PC-3 (cell line): ENCODE results near the gene CYTH1.

Source experiments
- CTCF ChIP-seq: fragments of 300-600 bp; sonication (generic); conservative IDR thresholded peaks from 2 replicates; pipeline ENCODE4 v1.5.1; 2017; ENCODE audit warnings: antibody characterized with exemption, low read depth, mild to moderate bottlenecking, low read length
- EZH2 ChIP-seq: fragments of 300-600 bp; sonication (generic); IDR thresholded peaks from one replicate; pipeline ENCODE4 v1.6.1; 2017; ENCODE audit warnings: antibody characterized with exemption, mild to moderate bottlenecking, low read length; ENCODE audit not compliant: unreplicated experiment
- EZH2phosphoT487 ChIP-seq: fragments of 300-600 bp; sonication (generic); IDR thresholded peaks from 2 replicates; pipeline ENCODE4 v1.6.1; 2018; ENCODE audit warnings: mild to moderate bottlenecking, antibody characterized with exemption, low read length, borderline replicate concordance

DNA sequence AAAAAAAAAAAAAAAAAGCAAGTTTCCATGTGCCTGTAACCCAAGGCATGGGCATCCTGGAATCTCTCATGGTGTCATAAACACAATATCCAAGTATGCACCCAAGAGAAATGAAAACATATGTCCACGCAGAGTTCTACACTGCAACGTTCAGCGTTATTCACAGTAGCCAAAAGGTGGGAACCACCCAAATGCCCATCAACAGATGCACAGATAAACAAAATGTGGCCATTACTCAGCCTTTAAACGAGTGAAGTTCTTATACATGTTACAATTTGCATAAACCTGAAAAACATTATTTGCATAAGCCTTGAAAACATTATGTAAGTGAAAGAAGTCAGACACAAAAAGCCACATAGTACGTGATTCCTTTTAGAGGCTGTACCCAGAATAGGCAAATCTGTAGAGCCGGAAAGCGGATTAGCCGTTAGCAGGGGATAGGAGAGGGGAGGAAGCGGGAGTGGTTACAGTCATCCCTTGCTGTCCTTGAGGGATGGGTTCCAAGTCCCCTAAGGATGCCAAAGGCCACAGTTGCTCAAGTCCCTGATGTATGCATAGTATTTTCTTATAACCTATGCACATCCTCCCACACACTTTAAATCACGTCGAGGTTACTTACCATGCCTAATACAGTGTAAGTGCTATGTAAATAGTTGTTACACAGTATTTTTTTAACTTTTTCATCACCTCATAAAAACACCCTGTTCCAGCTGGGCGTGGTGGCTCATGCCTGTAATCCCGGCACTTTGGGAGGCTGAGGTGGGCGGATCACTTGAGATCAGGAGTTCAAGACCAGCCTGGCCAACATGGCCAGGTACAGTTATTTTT is 157.5 kb downstream of the CYTH1 start:
- TF ChIP-seq EZH2phosphoT487 = no peak
- no peak for TF ChIP-seq CTCF
- no peak for TF ChIP-seq EZH2
